GM18907 (cell line): ENCODE results near the gene RHOB.
"Not testable (repeated sequence)": the region's sequence is repeated elsewhere in the genome, so short reads cannot be mapped to it uniquely, and the experiment has no call there.

ENCODE experiments used
- ATAC-seq: cut with Tn5 transposase; IDR thresholded peaks from one replicate; pipeline ENCODE4 v1.9.1; 2021; ENCODE audit warnings: mild to moderate bottlenecking, moderate library complexity; ENCODE audit not compliant: unreplicated experiment

RHOB gene

GRCh38 chr2:20451761-20452499, 5.1 kb downstream of the RHOB start:
- ATAC-seq, result no peak

GRCh38 chr2:20452551-20452950, 5.7 kb downstream of the RHOB start:
- no peak for ATAC-seq

- no peak for ATAC-seq
Measured at GRCh38 chr2:20453087-20453486, 6.2 kb downstream of the RHOB start.

GRCh38 chr2:20454036-20454981, 7.4 kb downstream of the RHOB start:
- ATAC-seq, result no peak

GRCh38 chr2:20455076-20455587, 8.3 kb downstream of the RHOB start:
- no peak for ATAC-seq

GRCh38 chr2:20456116-20456571, 9.3 kb downstream of the RHOB start:
- no peak for ATAC-seq

- no peak for ATAC-seq
Measured at GRCh38 chr2:20456636-20457426, 10.0 kb downstream of the RHOB start.

- no peak for ATAC-seq
Measured at GRCh38 chr2:20457661-20458630, 11.1 kb downstream of the RHOB start.

GRCh38 chr2:20458737-20459484, 12.0 kb downstream of the RHOB start:
- not testable (repeated sequence) for ATAC-seq

GRCh38 chr2:20465716-20466394, 19.0 kb downstream of the RHOB start:
- ATAC-seq, result no peak

- no peak for ATAC-seq
Measured at GRCh38 chr2:20467789-20468548, 21.1 kb downstream of the RHOB start.

GRCh38 chr2:20468549-20469500, 22.0 kb downstream of the RHOB start:
- no peak for ATAC-seq

GRCh38 chr2:20469595-20469994, 22.7 kb downstream of the RHOB start:
- ATAC-seq, result no peak

- no peak for ATAC-seq
Measured at GRCh38 chr2:20470211-20470610, 23.3 kb downstream of the RHOB start.

GRCh38 chr2:20471148-20471547, 24.3 kb downstream of the RHOB start:
- no peak for ATAC-seq

GRCh38 chr2:20471902-20472559, 25.2 kb downstream of the RHOB start:
- no peak for ATAC-seq
